Suprapubic skin (tissue), 4 donors: ENCODE measurements around the gene GHRHR.

Experiments used
- POLR2A ChIP-seq, 2 donors: fragments of 450-650 bp; IDR thresholded peaks; one replicate each; pipeline ENCODE4 v1.6.1; 2017; ENCODE audit warnings: antibody characterized with exemption in 2 of 2, mild to moderate bottlenecking in 2 of 2, moderate library complexity in 2 of 2
- POLR2AphosphoS5 ChIP-seq, 3 donors: sonication (generic); formaldehyde crosslinking; IDR thresholded peaks; one replicate each; pipeline ENCODE4 v1.6.1; 2017; ENCODE audit warnings: antibody characterized with exemption in 3 of 3

DNA sequence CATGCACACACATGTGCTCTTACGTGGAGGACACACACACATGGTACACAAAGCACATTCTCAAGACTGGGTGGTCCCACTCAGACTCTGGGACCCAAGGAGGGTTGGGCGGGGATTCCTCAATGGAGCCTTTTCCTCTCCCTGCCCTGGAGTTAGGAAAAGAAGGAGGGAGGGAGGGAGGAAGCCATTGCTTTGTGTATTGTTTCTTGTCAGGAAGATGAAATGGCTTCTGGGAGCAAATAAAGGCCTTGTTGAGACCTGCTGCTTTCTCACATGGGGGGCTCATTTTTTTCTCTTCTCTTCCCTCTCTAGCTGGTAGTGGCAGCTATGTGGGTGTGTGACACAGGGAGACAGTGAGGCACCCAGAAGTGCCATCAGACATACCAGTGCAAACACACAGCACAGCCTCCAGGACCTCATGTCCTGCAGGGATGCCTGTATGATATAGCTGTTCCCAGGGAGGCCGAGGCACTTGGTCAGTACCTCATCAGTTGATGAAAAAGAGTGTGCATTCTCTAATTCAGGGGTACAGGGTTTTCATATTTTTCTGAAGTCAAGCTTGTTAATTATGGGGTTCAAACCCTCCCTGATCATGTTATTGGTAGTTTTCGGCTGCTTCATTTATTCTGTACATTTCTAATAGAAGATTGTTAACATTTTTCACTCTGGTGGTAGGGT is 46.4 kb upstream of the GHRHR start:
- TF ChIP-seq POLR2A (IDR thresholded peaks at IDR 0.05), result no peak
- TF ChIP-seq POLR2AphosphoS5 (IDR thresholded peaks at IDR 0.05), result no peak
